Measurements from ENCODE around the gene CYP19A1. TPM values are rescaled to one million over a fixed set of nuclear protein-coding genes. Genes with fewer than 3 reads are reported as not detected.

Gene CYP19A1
- total and polyA plus RNA-seq, 2 experiments from 2014 or later: 1.4 to 35.4 TPM

GRCh38 chr15:51191766-51192165 lies 146.6 kb downstream of the CYP19A1 start:
- Histone ChIP-seq H3K79me2 (no peaks in the 10 kb centered on the region), H3K9me2 (replicated peaks; ENCODE audit: insufficient read depth) (no peaks in the 10 kb centered on the region), H2AFZ (no peak overlapping the region), H3K36me3 (replicated peaks; ENCODE audit: insufficient read depth, low read depth) (no peaks in the 10 kb centered on the region), H4K20me1 (ENCODE audit: insufficient read depth, poor library complexity, severe bottlenecking) (no peaks in the 10 kb centered on the region), H3K27ac (no peak overlapping the region), H3K4me2 (no peak overlapping the region), H3K4me1 (ENCODE audit: insufficient read depth) (no peaks in the 10 kb centered on the region), H3K27me3 (peaks cover 19% of the 10 kb centered on the region), H3K4me3 (no peak overlapping the region), H3K9me3 (ENCODE audit: low read depth) (no peaks in the 10 kb centered on the region)
- no peak for DNase-seq (ENCODE audit: low spot score)
- WGBS (ENCODE audit: low lambda C conversion rate, missing lambda C conversion rate): 82% methylated on average over 8 of the region's 9 CpGs
- no peak for TF ChIP-seq EZH2phosphoT487 (IDR thresholded peaks at IDR 0.05; ENCODE audit: low read depth, severe bottlenecking, unreplicated experiment)
- no peak for TF ChIP-seq CTCF (IDR thresholded peaks at IDR 0.05; ENCODE audit: poor library complexity)
- no peak for TF ChIP-seq EZH2 (IDR thresholded peaks at IDR 0.05; ENCODE audit: borderline replicate concordance)

GRCh38 chr15:51191072-51191670 lies 147.2 kb downstream of the CYP19A1 start:
- Histone ChIP-seq H3K4me3 (no peak overlapping the region), H3K9me3 (ENCODE audit: low read depth) (no peaks in the 10 kb centered on the region), H3K79me2 (no peaks in the 10 kb centered on the region), H3K27me3 (peaks cover 18% of the 10 kb centered on the region), H4K20me1 (ENCODE audit: insufficient read depth, poor library complexity, severe bottlenecking) (no peaks in the 10 kb centered on the region), H3K27ac (no peak overlapping the region), H3K4me2 (no peak overlapping the region), H3K36me3 (replicated peaks; ENCODE audit: insufficient read depth, low read depth) (no peaks in the 10 kb centered on the region), H3K9me2 (replicated peaks; ENCODE audit: insufficient read depth) (no peaks in the 10 kb centered on the region), H3K4me1 (ENCODE audit: insufficient read depth) (no peaks in the 10 kb centered on the region), H2AFZ (no peak overlapping the region)
- WGBS (ENCODE audit: low lambda C conversion rate, missing lambda C conversion rate): 88% methylated on average over 7 of the region's 7 CpGs
- TF ChIP-seq EZH2phosphoT487 (IDR thresholded peaks at IDR 0.05; ENCODE audit: low read depth, severe bottlenecking, unreplicated experiment) (no peak), EZH2 (IDR thresholded peaks at IDR 0.05; ENCODE audit: borderline replicate concordance) (no peak), CTCF (IDR thresholded peaks at IDR 0.05; ENCODE audit: poor library complexity) (no peak)
- DNase-seq (ENCODE audit: low spot score): no peak

- Histone ChIP-seq H2AFZ (no peak overlapping the region), H3K27me3 (peaks cover 18% of the 10 kb centered on the region), H3K4me3 (no peak overlapping the region), H3K9me3 (ENCODE audit: low read depth) (no peaks in the 10 kb centered on the region), H3K36me3 (replicated peaks; ENCODE audit: insufficient read depth, low read depth) (no peaks in the 10 kb centered on the region), H3K9me2 (replicated peaks; ENCODE audit: insufficient read depth) (no peaks in the 10 kb centered on the region), H3K4me2 (no peak overlapping the region), H3K27ac (no peak overlapping the region), H3K4me1 (ENCODE audit: insufficient read depth) (no peaks in the 10 kb centered on the region), H3K79me2 (no peaks in the 10 kb centered on the region), H4K20me1 (ENCODE audit: insufficient read depth, poor library complexity, severe bottlenecking) (no peaks in the 10 kb centered on the region)
- DNase-seq (ENCODE audit: low spot score): no peak
- WGBS (ENCODE audit: low lambda C conversion rate, missing lambda C conversion rate): 94% methylated on average over 8 of the region's 8 CpGs
- TF ChIP-seq EZH2phosphoT487 (IDR thresholded peaks at IDR 0.05; ENCODE audit: low read depth, severe bottlenecking, unreplicated experiment) (no peak), CTCF (IDR thresholded peaks at IDR 0.05; ENCODE audit: poor library complexity) (no peak), EZH2 (IDR thresholded peaks at IDR 0.05; ENCODE audit: borderline replicate concordance) (no peak)
Measured at GRCh38 chr15:51190424-51191068, 147.8 kb downstream of the CYP19A1 start.
